ENCODE measurements around the gene LY9. TPM values are rescaled to one million over a fixed set of nuclear protein-coding genes. Genes with fewer than 3 reads are reported as not detected.

LY9 gene
- total and polyA plus RNA-seq, 12 donors, result 0.10 to 1.4 (median 0.34) TPM; not detected in 6

DNA sequence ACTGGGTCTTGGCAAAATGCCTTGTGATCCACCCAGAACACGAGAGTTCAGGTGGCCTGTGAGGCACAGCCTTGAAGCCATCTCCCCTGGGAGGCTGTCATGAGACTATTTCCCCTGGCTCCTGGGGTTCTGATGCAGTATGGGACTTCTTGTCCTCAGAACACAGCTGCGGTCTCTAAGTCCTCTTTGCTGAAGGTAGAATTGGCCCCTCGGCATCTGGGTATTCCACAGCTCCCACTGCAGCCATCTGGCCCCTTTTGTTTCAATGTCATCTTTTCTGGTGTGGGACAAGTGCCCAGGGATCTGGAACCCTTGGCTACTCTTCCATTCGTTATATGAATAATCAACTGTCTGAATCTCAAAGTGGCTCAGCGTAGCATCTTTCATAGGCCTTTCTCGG, 17.0 kb upstream of the LY9 start:
- Histone ChIP-seq H3K27me3 (peaks cover 0 to 15% (median 2%) of the 10 kb centered on the region in 7 donors), H3K4me1 (peaks cover 0 to 4% (median 0%) of the 10 kb centered on the region in 9 donors), H3K27ac (no peak overlapping the region), H3K36me3 (no peaks in the 10 kb centered on the region), H3K9me3 (no peaks in the 10 kb centered on the region), H3K4me3 (no peak overlapping the region)
- DNase-seq (no peak), ATAC-seq (no peak)
- intact Hi-C loops (cut with DNase I), result no loop called here
- TF ChIP-seq CTCF (IDR thresholded peaks at IDR 0.05), result no peak
- WGBS, 2 donors, result 86% methylated on average over 6 of the region's 6 CpGs

- 88 to 90% methylated on average over 18 of the region's 18 CpGs for WGBS, 2 donors
- DNase-seq, result no peak
Measured at GRCh38 chr1:160779626-160780397, 16.2 kb upstream of the LY9 start.

GRCh38 chr1:160780398-160780755, 15.6 kb upstream of the LY9 start:
- Histone ChIP-seq H3K36me3 (no peaks in the 10 kb centered on the region), H3K27me3 (peaks cover 0 to 6% (median 0%) of the 10 kb centered on the region in 7 donors), H3K27ac (no peak overlapping the region), H3K4me3 (no peak overlapping the region), H3K4me1 (peaks cover 0 to 4% (median 0%) of the 10 kb centered on the region in 9 donors), H3K9me3 (no peaks in the 10 kb centered on the region)
- no peak for DNase-seq
- no peak for ATAC-seq
- intact Hi-C loops (cut with DNase I), result no loop called here
- no peak for TF ChIP-seq CTCF (IDR thresholded peaks at IDR 0.05)
- WGBS, 2 donors, result 87 to 95% methylated on average over 2 of the region's 2 CpGs

More at GRCh38 chr1:160779626-160780397, 16.2 kb upstream of the LY9 start:
- Histone ChIP-seq H3K4me1 (peaks cover 0 to 4% (median 0%) of the 10 kb centered on the region in 9 donors), H3K9me3 (no peaks in the 10 kb centered on the region), H3K36me3 (no peaks in the 10 kb centered on the region), H3K27me3 (peaks cover 0 to 11% (median 0%) of the 10 kb centered on the region in 7 donors), H3K4me3 (no peak overlapping the region), H3K27ac (no peak overlapping the region)
- no peak for ATAC-seq
- intact Hi-C loops (cut with DNase I), result no loop called here
- peak in 5 of 9 donors; percentile 11 to 52 (median 20) for TF ChIP-seq CTCF (IDR thresholded peaks at IDR 0.05)

GRCh38 chr1:160781186-160781766, 14.7 kb upstream of the LY9 start:
- H3K4me3 ChIP-seq, result no peak overlapping the region
- TF ChIP-seq CTCF (IDR thresholded peaks at IDR 0.05), result no peak
- WGBS, 2 donors, result 67 to 73% methylated on average over 8 of the region's 8 CpGs
- intact Hi-C loops (cut with DNase I), result no loop called here
- no peaks in the 10 kb centered on the region for H3K27me3 ChIP-seq
- no peak overlapping the region for H3K27ac ChIP-seq
- DNase-seq, result no peak
- ATAC-seq, result no peak
- no peaks in the 10 kb centered on the region for H3K9me3 ChIP-seq
- H3K36me3 ChIP-seq, result no peaks in the 10 kb centered on the region
- peaks cover 0 to 4% (median 0%) of the 10 kb centered on the region in 9 donors for H3K4me1 ChIP-seq

Measured in heart right ventricle (tissue), 16 donors.